Keratinocyte (primary cell): Measurements from ENCODE around the gene RTN1.

ENCODE experiments used
- EZH2 ChIP-seq: IDR thresholded peaks from one replicate; pipeline ENCODE4 v1.6.1; 2012; ENCODE audit warnings: inconsistent platforms, mild to moderate bottlenecking, low read length, moderate library complexity
- TF ChIP-seq, protein P1 (sequence below), 3 experiments: IDR thresholded peaks in 1 of 3; conservative IDR thresholded peaks in 1 of 3; optimal IDR thresholded peaks in 1 of 3; 2 replicates in 2 of 3; 3 replicates in 1 of 3; pipeline versions ENCODE3 to v1.5.1; 2011; ENCODE audit warnings: low read length in 3 of 3, mild to moderate bottlenecking in 3 of 3, moderate library complexity in 2 of 3, control low read depth in 1 of 3, inconsistent platforms in 1 of 3; ENCODE audit not compliant: insufficient read depth in 2 of 3; ENCODE audit errors: extremely low read depth in 1 of 3

DNA sequence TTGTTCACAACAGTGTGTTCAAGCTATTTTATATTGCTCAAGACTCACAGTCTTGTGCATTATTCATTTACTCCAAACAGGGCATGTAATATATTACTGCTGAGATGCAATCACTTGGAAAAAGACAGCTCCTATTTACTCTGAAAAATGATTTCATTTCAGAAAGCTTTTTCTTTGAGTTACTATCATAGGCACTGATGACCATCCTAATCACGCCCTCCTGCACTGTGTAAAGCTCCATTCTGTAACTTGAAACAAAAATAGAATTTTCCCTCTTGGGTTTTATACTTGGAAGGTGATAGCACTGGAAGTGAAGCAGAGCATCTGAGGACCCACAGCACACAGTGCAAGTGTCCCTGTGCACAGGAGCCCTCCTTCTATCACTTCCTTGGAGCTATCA, 55.6 kb downstream of the RTN1 start:
- TF ChIP-seq, protein P1, sequence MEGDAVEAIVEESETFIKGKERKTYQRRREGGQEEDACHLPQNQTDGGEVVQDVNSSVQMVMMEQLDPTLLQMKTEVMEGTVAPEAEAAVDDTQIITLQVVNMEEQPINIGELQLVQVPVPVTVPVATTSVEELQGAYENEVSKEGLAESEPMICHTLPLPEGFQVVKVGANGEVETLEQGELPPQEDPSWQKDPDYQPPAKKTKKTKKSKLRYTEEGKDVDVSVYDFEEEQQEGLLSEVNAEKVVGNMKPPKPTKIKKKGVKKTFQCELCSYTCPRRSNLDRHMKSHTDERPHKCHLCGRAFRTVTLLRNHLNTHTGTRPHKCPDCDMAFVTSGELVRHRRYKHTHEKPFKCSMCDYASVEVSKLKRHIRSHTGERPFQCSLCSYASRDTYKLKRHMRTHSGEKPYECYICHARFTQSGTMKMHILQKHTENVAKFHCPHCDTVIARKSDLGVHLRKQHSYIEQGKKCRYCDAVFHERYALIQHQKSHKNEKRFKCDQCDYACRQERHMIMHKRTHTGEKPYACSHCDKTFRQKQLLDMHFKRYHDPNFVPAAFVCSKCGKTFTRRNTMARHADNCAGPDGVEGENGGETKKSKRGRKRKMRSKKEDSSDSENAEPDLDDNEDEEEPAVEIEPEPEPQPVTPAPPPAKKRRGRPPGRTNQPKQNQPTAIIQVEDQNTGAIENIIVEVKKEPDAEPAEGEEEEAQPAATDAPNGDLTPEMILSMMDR (optimal IDR thresholded peaks at IDR 0.05 in 1 of 3, IDR thresholded peaks at IDR 0.05 in 1 of 3, conservative IDR thresholded peaks at IDR 0.05 in 1 of 3; ENCODE audit: extremely low read depth in 1 of 3, insufficient read depth in 2 of 3, low read length in 3 of 3), result no peak
- no peak for TF ChIP-seq EZH2
